GM18502 (cell line): ENCODE data around the gene BPIFB3.
"Not testable (repeated sequence)": the region's sequence is repeated elsewhere in the genome, so short reads cannot be mapped to it uniquely, and the experiment has no call there.

Source experiments
- ATAC-seq: cut with Tn5 transposase; IDR thresholded peaks from one replicate; pipeline ENCODE4 v1.9.1; 2021; ENCODE audit warnings: mild to moderate bottlenecking; ENCODE audit not compliant: unreplicated experiment, poor library complexity

BPIFB3 gene

DNA sequence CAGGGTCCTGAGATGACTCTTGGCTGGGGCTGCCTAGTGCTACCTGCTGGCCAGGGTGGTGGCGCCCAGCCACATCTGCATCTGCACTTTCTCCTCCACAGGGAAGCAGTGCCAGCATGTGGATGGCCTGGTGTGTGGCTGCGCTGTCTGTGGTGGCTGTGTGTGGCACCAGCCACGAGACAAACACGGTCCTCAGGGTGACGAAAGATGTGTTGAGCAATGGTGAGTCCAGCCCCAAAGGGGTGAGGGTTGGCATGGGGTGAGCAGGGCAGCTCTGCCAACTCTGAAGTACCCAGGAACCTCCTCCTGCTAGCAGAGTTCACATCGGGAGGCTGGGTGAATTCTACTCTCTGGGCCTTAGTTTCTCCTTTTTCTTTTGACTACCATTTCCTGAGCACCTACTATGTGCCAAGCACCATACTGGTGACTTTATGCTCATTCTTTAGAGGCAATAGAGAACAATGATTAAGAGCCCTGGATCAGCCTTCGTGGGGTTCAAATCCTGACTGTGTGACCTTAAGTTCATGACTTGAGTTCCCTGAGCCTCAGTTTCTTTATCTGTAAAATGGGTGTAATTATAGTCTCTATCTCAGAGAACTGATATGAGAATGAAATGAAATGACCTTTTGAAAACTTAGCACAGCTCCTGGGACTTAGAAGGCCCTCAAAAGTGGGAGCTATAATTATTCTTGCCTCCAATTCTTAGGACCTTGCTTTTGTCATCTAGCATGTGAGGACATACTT is 27.9 kb downstream of the BPIFB3 start:
- no peak for ATAC-seq

DNA sequence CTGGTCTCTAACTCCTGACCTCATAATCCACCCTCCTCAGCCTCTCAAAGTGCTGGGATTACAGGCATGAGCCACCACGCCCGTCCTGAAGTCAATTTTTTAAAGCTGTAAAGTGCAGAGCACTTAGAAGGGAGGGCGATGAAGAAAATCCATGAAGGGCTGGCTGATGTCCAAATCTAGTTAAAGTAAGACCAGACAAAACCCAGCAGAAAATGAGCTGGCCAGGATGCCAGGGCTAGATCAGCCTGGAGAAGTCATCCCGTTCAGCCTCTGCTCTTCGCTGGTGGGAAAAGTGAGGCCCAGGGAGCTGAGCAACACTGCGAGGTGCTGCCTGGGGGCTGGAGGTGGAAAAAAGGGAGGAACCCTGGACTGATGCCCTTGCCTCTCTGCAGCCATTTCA is 28.8 kb downstream of the BPIFB3 start:
- no peak for ATAC-seq

DNA sequence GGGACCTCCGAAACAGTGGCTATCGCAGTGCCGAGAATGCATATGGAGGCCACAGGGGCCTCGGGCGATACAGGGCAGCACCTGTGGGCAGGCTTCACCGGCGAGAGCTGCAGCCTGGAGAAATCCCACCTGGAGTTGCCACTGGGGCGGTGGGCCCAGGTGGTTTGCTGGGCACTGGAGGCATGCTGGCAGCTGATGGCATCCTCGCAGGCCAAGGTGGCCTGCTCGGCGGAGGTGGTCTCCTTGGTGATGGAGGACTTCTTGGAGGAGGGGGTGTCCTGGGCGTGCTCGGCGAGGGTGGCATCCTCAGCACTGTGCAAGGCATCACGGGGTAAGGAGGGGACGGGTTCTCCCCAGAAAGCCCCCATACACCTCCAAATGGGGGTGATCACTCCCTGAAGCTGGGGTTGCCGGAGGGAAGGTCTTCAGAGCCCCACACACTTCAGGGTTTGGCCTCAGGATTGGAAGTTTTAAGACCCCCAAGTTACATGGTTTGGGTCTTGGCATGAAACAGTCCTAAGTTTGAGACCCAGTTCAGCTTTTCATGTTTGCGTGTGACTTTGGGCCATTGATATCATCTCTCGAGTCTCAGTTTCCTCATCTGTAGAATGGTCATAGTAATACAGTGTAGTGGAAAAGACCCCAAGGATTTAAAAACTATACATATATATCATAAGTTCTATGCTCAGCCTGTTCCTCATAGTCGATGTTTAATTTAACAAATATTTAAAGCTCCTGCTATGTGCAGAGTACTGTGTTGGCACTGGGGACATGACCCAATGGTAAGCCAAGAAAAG is 30.0 kb downstream of the BPIFB3 start:
- no peak for ATAC-seq

DNA sequence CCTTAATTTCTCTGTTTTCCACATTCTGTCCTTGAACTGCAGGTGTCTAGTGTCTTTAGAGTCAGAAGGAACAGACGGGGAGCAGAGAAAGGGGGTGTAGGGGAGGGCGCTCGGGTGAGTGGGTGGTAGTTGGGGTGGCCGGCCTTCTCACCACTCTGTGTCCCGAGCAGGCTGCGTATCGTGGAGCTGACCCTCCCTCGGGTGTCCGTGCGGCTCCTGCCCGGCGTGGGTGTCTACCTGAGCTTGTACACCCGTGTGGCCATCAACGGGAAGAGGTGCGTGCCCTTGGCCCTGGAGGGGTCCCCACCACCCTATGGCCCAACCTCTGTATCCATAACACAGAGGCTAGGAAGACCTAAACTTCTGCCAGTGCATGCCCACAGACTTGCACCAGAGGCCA is 31.0 kb downstream of the BPIFB3 start:
- no peak for ATAC-seq

DNA sequence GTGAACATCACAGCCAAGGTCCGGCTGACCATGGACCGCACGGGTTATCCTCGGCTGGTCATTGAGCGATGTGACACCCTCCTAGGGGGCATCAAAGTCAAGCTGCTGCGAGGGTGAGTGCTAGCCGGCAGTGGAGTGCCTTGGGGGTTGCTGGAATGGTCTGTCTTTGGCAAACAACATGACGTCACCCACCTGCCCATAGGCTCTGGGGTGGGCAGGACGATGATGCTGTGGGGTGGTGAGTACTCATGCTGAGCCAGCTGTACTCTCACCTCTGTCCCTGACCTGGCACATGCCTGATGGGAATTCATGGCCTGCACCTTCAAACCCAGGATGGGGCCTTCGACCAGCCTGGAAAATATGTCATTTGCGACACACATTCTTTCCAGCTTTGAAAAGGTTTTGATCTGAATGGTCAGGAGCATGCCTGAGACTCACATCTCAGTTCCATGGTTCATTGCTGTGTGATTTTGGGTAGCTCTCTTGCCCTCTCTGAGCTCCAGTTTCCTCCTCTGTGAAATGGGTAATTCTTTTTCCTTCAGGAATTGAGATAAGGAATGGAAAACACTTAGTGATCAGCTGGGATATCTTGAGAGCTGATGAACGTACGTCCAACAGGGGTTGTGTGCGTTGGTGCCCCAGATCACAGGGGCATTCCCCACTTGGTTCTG is 32.5 kb downstream of the BPIFB3 start:
- no peak for ATAC-seq

DNA sequence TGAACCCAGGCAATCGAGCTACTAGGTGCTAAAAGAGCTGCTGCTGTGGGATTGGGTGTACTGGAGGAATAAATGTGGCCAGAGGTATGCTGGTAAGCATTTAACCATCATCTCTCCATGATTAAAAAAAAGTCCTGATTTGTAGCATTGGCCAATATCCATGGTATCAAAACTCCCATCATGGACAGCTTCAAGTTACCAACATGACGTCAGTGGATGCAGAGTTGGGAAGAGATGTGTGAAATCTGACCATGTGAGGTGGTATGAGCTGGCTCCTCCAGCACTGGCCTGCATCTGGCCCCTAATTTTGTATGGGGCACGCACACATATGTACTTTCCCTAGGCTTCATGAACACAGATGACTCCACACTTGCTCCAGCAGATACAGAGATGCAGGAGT is 37.4 kb downstream of the BPIFB3 start:
- no peak for ATAC-seq

DNA sequence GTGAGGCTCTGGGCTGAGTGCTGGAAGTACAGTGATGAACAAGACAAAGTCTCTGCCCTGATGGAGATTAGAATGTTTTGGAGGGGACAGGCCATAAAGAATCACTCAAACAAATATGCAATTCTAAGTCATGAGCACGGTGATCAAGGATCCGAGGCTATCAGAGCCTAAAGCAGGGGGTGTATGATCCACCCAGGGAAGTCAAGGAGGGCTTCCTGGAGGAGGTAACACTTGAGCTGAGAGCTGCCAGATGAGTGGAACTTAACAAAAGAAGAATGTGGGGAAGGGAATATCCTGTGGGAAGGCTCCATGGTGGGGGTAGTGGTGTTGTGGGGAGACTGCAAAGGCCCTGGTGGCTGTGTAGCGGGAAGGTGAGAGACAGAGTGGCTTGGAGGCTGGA is 38.0 kb downstream of the BPIFB3 start:
- ATAC-seq, result no peak

DNA sequence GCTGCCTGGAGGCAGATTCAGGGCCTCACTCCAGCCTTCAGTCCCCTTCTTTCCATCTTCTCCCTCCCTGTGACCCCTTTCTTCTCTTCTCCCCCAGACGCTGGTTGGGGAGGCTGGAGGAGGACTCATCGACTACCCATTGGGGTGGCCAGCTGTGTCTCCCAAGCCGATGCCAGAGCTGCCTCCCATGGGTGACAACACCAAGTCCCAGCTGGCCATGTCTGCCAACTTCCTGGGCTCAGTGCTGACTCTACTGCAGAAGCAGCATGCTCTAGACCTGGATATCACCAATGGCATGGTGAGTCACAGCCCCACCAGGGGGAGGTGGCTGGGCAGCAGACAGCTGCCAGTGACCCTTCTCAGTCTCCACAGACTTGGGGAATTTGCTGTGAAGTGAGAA is 38.7 kb downstream of the BPIFB3 start:
- ATAC-seq, result no peak

DNA sequence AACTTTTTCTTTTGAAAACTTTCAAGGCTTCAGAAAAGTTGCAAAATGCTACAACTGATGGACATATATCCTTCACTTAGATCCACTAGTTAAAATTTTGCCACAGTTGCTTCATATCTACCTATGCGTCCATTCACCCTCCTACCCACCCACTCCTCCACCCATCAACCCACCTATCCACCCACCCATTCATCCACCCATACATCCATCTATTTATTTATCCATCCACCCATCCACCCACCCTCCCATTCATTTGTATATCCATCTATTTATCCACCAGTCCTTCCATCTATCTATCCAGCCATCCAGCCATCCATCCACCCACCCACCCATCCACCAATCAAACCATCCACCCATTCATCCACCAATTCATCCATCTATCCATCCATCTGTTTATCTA is 39.4 kb downstream of the BPIFB3 start:
- no peak for ATAC-seq

DNA sequence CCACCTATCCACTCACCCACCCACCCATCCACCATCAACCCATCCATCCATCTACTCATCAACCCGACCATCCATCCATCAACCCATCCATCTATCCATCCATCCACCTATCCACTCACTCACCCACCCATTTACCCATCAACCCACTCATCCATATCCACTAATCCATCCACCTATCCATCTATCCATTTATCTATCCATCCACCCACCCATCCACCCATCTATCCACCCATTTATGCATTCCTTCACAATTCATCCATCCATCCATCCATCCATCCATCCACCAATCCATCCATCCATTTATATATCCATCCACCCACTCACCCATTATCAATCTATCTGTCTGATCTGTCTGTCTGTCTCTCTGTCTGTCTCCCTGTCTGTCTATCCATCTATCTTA is 39.9 kb downstream of the BPIFB3 start:
- no peak for ATAC-seq

DNA sequence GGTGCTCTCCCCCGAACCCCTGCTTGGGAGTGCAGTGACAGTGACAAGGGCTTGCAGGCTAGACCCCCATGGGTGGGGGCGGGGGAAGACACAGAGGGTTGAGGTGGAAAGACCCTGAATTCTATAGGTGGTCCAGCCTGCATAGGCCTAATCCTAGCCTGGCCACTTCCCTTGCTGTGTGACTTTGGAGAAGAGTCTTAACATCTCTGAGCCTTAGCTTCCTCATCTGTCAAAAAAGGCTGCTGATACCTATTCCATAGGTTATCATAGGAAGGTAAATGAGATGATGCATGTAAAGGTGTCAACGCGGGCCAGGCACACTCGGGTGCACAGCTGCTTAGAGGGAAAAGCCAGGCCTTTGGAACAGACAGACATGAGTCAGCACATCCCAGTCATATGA is 41.5 kb downstream of the BPIFB3 start:
- ATAC-seq, result no peak

DNA sequence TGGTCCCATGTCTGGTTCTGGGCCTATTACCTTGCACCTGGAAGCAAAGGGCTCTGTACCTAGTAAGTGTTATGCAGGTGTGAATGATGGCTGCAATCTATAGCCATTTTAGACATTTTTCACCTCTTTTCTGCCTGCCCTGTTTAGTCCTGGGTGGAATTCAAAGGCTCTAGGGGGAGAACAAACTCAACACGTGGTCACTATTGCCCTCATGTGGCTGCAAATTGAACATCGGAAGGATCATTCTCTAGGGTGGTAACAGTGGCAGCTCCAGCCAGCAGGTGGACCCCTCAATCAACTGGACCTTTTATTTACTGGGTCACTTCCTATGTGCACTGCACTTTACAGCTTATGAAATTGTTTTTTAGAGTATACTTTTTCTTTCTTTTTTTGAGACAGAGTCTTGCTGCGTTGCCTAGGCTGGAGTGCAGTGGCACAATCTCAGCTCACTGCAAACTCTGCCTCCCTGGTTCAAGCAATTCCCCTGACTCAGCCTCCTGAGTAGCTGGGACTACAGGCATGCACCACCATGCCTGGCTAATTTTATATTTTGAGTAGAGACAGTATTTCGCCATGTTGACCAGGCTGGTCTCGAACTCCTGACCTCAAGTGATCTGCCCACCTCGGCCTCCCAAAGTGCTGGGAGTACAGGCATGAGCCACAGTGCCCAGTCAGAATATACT is 42.3 kb downstream of the BPIFB3 start:
- not testable (repeated sequence) for ATAC-seq

DNA sequence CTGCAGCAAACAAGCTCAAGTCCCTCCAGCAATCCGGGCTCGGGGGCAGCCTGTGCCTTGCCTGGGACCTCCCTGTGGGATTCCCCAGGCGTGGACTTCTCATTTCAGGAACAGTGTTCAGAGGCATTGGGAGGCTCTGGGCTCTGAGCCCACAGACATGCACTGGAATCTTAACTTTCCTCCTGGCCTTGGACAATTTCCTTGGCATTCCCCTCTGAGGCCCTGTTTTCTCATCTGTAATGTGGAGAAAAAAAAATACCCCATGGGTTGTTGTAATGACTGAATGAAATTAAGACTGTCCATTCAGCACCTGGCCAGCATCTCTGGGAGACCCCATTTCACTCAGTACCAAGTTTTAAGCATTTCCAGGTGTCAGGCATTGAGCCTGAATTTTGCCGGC is 43.3 kb downstream of the BPIFB3 start:
- ATAC-seq, result no peak

DNA sequence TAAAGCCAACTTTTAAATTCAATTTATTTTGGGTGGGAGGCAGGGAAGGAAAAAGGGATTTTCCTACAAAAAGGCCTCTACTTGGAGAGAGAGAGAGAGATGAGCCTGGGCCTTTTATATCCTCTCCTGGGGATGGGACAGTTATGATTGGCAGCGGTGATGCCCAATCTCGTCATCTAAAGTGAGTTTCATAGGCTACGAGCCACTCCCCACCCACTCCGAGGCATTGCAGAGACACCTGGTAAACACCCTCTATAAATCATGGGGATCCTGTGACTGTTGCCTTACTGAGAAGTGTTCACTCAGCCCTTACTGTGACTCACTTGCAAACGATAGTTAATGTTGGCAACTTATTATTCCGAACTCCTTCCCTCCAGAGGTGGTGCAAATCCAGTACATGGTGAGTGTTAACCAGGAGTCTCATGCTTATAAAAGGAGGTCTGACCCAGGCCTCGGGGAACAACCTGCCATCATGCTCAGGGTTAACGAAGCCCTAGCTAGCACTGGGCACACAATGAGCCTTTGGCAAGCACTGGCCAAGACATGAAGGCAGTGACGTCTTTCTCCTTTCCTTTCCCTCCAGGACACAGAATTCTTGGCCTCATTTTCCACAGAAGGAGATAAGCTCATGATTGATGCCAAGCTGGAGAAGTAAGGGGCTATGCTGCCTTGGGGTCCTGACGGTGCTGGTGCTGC is 46.3 kb downstream of the BPIFB3 start:
- ATAC-seq, result no peak

DNA sequence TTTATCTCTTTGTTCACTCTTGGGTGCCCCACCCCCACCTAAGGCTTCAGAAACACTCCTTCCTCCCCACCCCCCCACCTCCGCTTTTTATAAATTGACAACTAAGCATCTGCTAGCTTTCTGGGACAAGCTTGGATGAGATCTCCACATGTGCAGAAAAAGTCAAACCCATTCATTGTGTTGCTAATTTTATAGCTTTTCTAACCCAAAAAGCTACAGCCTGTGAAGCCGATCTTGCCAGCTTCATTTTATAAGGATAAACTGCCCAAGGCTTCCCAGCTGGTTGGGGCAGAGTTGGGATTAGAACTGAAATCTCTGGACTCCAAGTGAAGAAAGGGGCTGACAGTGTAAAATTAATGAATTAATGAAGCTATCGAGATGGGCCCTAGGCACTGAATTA is 49.9 kb downstream of the BPIFB3 start:
- no peak for ATAC-seq

DNA sequence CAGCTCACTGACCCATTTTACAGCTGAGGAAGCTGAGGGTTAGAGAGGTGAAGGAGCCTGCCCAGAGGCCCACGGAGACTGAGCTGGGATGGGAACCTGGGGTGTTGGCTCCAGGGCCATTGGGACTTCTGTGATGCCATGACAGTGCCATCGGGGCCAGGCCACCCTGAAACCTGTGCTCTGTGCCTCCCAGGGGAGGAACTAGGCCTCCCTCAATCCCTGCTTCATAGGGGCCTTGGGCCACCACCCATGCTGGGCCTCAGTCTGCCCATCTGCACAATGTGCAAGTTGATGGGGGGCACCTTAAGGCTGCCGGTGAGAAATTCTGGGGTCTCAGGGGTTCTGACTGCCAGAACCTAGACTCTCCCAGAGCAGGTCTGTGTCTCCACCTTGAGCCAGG is 50.6 kb downstream of the BPIFB3 start:
- ATAC-seq, result no peak

DNA sequence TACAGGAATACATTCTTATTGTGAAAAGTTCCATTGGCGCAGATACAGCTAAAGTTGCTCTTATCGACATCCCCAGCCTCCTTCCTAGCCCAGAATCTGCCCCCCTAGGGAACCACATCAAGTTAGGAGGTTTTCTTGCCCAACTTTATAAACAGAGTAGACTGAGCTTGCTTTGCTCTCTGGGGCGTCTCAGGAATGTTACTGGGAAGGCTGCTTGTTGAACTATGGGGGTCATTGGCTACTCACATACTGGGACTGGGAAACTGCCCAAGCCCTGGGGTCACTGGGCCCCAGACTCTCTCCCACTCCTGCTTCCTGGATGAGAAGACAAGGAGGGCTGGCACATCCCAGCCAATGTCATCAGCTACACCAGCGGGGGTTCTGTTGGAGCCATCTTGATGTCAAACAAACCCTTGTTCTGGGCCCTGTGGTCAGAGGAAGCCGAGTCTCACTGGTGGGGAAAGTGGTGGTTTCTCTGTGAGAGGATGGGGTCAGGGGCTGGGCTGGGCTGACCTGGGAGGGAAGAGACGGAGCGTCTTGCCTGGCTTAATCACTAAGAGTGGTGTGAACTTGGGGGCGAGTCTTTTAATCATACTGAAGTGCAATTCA is 51.7 kb downstream of the BPIFB3 start:
- ATAC-seq, result no peak

DNA sequence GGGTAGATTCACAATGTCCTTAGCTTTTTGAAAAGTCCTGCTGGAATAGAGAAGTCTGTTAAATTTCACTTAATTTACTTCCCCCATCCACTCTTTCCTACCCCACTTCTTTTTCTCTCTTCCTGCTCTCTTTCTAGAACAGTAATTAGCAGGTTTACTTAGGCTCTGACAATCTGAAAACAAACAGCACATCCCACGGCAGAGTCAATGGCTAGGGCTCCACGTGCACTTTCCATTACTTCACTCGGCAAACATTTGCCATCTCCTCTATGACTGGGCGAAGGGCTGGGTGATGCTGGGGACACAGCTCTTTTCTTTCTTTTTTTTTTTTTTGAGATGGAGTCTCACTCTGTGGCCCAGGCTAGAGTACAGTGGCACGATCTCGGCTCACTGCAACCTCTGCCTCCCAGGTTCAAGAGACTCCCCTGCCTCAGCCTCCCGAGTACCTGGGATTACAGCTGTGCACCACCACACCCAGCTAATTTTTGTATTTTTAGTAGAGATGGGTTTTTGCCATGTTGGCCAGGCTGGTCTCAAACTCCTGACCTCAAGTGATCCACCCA is 52.4 kb downstream of the BPIFB3 start:
- ATAC-seq, result not testable (repeated sequence)

DNA sequence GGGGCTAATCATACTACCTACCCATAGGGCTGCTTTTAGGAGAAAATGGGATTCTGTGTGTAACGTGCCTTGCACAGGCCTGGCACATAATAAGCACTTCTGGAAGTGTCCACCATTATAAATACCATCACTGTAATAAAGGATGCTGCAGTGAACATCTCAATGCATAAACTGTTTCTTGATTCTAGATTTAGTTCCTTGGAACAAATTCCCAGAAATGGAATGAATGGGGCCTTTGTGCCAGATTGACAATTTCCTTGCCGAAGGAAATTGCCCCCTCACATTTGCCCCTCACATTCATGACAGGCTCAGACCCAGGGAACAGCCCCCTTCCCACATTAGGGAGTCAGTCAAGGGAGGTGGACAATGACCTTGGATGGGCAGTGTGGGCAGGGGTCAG is 55.0 kb downstream of the BPIFB3 start:
- no peak for ATAC-seq
